Measurements from ENCODE around the gene STON1. TPM values are rescaled to one million over a fixed set of nuclear protein-coding genes. Genes with fewer than 3 reads are reported as not detected.
A peak's percentile ranks its signal among the peaks of the same experiment; 100 is the strongest.

STON1 gene
- total RNA-seq: 100 to 1,000 TPM in 1 of 5 donors, 10 to 100 TPM in 4; 12.7 to 116 (median 41.4) TPM
- polyA plus RNA-seq: 1 to 10 TPM; 5.5 to 6.9 (median 5.7) TPM
- long read RNA-seq, donor 1: 0 reads
- long read RNA-seq, donor 2, full-length matches to known transcripts: 1 of 1 reads
- long read RNA-seq, donor 2, partial matches to known transcripts: 0 of 1 reads
- long read RNA-seq, donor 2, other reads (novel, unspliced or antisense): 0 of 1 reads
- long read RNA-seq, donor 3, full-length matches to known transcripts: 1 of 1 reads
- long read RNA-seq, donor 3, partial matches to known transcripts: 0 of 1 reads
- long read RNA-seq, donor 3, other reads (novel, unspliced or antisense): 0 of 1 reads
- long read RNA-seq, donor 4: 0 reads
- long read RNA-seq, donor 5, full-length matches to known transcripts: 3 of 3 reads
- long read RNA-seq, donor 5, partial matches to known transcripts: 0 of 3 reads
- long read RNA-seq, donor 5, other reads (novel, unspliced or antisense): 0 of 3 reads
- long read RNA-seq, donor 6: 0 reads
- long read RNA-seq, donor 7, full-length matches to known transcripts: 1 of 6 reads
- long read RNA-seq, donor 7, partial matches to known transcripts: 5 of 6 reads
- long read RNA-seq, donor 7, other reads (novel, unspliced or antisense): 0 of 6 reads
- long read RNA-seq, donor 8, full-length matches to known transcripts: 3 of 3 reads
- long read RNA-seq, donor 8, partial matches to known transcripts: 0 of 3 reads
- long read RNA-seq, donor 8, other reads (novel, unspliced or antisense): 0 of 3 reads
- long read RNA-seq, donor 9: 0 reads
- long read RNA-seq, donor 10: 0 reads

- intact Hi-C loops (cut with DNase I; ENCODE audit: low total_unique reads): no loop called here
- Histone ChIP-seq H3K9me3 (no peaks in the 10 kb centered on the region), H3K4me3 (peak within 1 kb of the TSS; percentile 61 to 88 (median 75)), H3K36me3 (no peaks in the 10 kb centered on the region), H3K4me1 (peaks cover 14 to 68% (median 40%) of the 10 kb centered on the region in 4 donors), H3K27me3 (peaks cover 0 to 14% (median 6%) of the 10 kb centered on the region in 3 donors), H3K27ac (peak within 1 kb of the TSS; percentile 77 to 95 (median 82))
- TF ChIP-seq CTCF (IDR thresholded peaks at IDR 0.05): no peak
- peak in 1 of 3 donors; percentile 15 for TF ChIP-seq POLR2AphosphoS5 (IDR thresholded peaks at IDR 0.05)
- DNase-seq: peak; percentile 30 to 84
- WGBS, 5 donors: 0 to 7% (median 1%) methylated on average over 31 to 59 of the region's 62 CpGs
Measured at GRCh38 chr2:48530033-48530811, at the start of gene STON1. TSS of gene STON1 (plus strand) at chr2:48530154. CDS start at chr2:48580634, 50,480 bp downstream.

GRCh38 chr2:48480526-48480925, 49.4 kb upstream of the STON1 start:
- peak in 1 of 2 donors; percentile 16 for DNase-seq
- WGBS, 5 donors: 18 to 38% (median 25%) methylated on average over 3 of the region's 3 CpGs
- Histone ChIP-seq H3K36me3 (peaks cover 6 to 58% (median 27%) of the 10 kb centered on the region in 4 donors), H3K9me3 (no peaks in the 10 kb centered on the region), H3K27ac (peak overlapping the region in 4 of 5 donors; percentile 39 to 85 (median 72)), H3K4me3 (no peak overlapping the region), H3K4me1 (peaks cover 17 to 55% (median 33%) of the 10 kb centered on the region in 4 donors), H3K27me3 (no peaks in the 10 kb centered on the region)
- TF ChIP-seq POLR2AphosphoS5 (IDR thresholded peaks at IDR 0.05) (no peak), CTCF (IDR thresholded peaks at IDR 0.05) (no peak)
- intact Hi-C loops (cut with DNase I; ENCODE audit: low total_unique reads): no loop called here

GRCh38 chr2:48482313-48482712, 47.6 kb upstream of the STON1 start:
- intact Hi-C loops (cut with DNase I; ENCODE audit: low total_unique reads): no loop called here
- Histone ChIP-seq H3K36me3 (peaks cover 7 to 63% (median 33%) of the 10 kb centered on the region in 4 donors), H3K27ac (peak overlapping the region in 3 of 5 donors; percentile 39 to 85 (median 80)), H3K9me3 (no peaks in the 10 kb centered on the region), H3K4me3 (no peak overlapping the region), H3K27me3 (no peaks in the 10 kb centered on the region), H3K4me1 (peaks cover 17 to 55% (median 33%) of the 10 kb centered on the region in 4 donors)
- WGBS, 5 donors: 63 to 96% (median 77%) methylated on average over 1 of the region's 1 CpG
- peak in 1 of 2 donors; percentile 83 for DNase-seq
- TF ChIP-seq POLR2AphosphoS5 (IDR thresholded peaks at IDR 0.05) (peak in 1 of 3 donors; percentile 26), EP300 (IDR thresholded peaks at IDR 0.05) (no peak), POLR2A (IDR thresholded peaks at IDR 0.05) (no peak), CTCF (IDR thresholded peaks at IDR 0.05) (no peak)

- TF ChIP-seq POLR2A (IDR thresholded peaks at IDR 0.05) (no peak), EP300 (IDR thresholded peaks at IDR 0.05) (no peak), POLR2AphosphoS5 (IDR thresholded peaks at IDR 0.05) (no peak), CTCF (IDR thresholded peaks at IDR 0.05) (no peak)
- Histone ChIP-seq H3K36me3 (peaks cover 6 to 63% (median 35%) of the 10 kb centered on the region in 4 donors), H3K4me3 (no peak overlapping the region), H3K27ac (peak overlapping the region in 4 of 5 donors; percentile 31 to 85 (median 72)), H3K9me3 (no peaks in the 10 kb centered on the region), H3K4me1 (peaks cover 17 to 55% (median 33%) of the 10 kb centered on the region in 4 donors), H3K27me3 (no peaks in the 10 kb centered on the region)
- 59 to 77% (median 68%) methylated on average over 5 of the region's 5 CpGs for WGBS, 5 donors
- intact Hi-C loops (cut with DNase I; ENCODE audit: low total_unique reads): no loop called here
- peak in 1 of 2 donors; percentile 61 for DNase-seq
Measured at GRCh38 chr2:48482769-48483168, 47.2 kb upstream of the STON1 start.
